HG03108 (cell line): Measurements from ENCODE around the gene PPFIA4.

Source experiments
- ATAC-seq: cut with Tn5 transposase; IDR thresholded peaks from one replicate; pipeline ENCODE4 v1.9.1; 2021; ENCODE audit warnings: moderate library complexity; ENCODE audit not compliant: unreplicated experiment

The PPFIA4 gene

DNA sequence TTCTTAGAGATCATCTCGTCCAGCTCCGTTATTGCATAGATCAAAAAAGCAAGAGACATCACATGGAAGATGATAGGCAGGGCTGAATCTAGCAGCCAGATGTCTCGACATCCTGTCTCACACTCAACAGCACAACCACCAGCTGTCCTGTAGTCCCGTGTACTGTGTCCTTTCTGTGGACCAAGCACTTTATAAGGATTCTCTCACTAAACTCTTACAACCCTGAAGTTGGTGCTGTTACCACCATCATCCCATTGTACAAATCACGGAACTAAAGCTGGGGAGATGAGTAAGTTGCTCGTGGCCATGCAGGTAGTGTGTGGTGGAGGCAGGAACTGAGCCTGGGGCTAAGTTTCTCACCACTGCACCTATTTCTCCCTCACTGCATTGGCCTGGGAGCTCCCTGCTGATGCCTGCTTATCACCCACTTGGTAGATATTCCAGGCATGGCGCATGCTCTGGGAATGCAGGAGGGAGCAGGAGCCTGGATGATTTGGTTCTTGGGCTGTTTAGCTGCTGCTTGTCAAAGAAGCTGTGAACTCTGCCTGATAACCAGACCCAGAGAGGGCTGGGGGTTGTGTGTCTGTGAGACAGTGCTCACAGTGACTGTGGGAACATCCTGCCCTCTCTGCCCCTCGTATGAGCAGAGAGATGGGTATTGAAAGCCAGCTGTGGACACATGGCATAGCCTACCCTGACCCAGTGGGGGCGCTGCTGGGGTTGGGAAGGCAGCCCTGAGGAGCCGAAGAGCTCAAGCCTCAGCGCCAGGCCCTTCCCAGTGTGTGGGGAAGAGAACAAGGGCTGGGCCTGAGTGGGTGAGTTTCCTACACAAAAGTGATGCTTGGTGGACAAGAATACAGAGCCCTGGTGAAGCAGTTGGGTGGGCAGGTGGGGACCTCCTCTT, 13.6 kb downstream of the PPFIA4 start:
- ATAC-seq: no peak

DNA sequence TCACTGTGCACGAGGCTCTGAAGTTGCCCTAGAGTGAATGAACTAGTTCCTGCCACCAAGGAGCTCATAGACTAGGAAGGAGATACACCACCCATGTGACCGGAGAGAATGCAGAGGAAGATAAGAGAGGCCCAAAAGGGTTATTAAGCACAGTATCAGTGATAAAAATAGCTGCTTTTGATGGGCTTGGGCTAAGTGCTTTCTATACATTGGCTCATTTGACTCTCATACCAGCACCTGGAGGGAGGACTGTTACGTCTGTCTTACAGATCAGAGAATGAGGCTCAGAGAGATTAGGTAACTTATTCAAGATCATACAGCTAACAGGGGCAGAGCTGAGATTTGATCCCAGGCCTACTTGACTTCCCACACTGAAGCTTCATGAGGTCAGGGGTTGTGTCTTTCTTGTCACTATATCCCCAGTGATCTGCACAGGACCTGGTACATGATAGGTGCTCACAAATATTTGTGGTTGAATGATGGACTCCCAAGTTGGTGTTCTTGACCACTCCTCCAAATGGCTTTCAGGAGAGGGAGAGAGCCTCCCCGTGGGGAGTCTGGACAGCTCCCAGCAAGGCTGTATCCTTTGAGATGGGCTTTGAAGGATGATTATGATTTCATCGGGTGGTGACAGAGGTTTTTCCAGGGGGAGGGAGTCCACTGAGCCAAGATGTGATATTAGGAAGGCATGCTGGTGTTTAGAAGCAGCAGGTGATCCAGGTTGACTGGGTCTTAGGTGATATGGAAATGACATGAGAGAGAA, 14.4 kb downstream of the PPFIA4 start:
- no peak for ATAC-seq

- no peak for ATAC-seq
Observed at GRCh38 chr1:203041351-203041932, 15.2 kb downstream of the PPFIA4 start.

GRCh38 chr1:203043830-203044545, 17.7 kb downstream of the PPFIA4 start:
- no peak for ATAC-seq

DNA sequence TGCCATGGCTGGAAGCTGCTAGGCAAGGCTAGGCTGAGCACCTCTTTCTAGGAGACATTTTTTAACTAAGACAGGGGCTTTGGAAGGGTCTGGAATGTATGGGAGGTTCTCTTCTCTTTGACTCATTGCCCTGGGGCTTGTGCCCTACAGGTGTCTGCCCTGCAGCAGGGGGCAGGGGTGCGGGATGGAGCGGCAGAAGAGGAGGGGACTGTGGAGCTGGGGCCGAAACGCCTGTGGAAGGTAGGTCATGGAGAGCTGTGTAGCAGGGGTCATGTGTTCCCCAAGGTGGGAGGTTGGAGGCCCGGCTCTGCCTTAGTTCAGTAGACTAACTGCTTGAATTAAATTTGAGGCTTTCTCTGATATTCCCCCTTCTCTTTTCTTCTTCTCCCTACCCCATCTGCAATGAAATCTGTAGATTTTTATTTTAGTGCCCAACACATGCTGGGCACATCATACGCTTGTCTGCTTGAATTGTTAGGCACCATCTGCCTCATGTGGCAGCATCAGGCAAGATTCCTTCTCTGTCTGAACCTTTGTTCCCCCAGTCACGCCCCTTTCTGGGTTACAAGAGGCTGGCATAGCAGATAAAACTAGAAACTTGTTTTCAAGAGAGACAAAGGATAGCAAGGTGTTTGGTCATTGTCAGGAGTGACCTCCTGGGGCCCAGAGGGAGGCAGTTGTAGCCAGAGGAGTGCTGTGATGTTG, 18.4 kb downstream of the PPFIA4 start:
- ATAC-seq: no peak

GRCh38 chr1:203045336-203045735, 19.0 kb downstream of the PPFIA4 start:
- no peak for ATAC-seq

DNA sequence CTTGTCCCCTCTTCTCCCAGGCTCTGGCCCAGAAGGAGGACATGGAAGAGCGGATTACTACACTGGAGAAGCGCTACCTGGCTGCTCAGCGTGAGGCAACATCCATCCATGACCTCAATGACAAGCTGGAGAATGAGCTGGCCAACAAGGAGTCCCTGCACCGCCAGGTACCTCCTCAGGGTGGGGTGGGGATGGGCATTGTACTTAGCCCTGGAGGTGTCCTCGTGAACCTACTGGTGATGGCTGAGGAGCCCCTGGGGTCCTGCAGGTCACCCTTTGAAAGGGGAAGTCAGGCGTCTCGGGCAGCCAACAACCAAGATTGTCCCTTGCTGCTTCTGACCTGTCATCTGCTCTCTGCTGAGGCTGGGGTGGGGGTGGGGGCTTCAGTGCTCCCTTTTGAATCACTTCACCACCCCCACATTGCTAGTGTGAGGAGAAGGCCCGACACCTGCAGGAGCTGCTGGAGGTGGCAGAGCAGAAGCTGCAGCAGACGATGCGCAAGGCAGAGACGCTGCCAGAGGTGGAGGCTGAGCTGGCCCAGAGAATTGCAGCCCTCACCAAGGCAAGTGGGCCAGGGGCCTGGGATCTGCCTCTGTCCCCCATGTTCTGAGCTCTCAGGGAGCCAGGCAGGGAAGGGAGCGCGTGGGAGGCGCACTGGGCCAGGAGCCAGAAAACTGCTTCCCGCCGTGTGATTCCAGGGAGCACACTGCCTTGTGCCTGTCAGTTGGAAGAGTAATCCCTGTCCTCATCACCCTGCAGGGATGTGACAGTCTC, 19.7 kb downstream of the PPFIA4 start:
- ATAC-seq: no peak

GRCh38 chr1:203046984-203047630, 20.8 kb downstream of the PPFIA4 start:
- ATAC-seq: no peak

GRCh38 chr1:203048086-203048485, 21.8 kb downstream of the PPFIA4 start:
- ATAC-seq: no peak

DNA sequence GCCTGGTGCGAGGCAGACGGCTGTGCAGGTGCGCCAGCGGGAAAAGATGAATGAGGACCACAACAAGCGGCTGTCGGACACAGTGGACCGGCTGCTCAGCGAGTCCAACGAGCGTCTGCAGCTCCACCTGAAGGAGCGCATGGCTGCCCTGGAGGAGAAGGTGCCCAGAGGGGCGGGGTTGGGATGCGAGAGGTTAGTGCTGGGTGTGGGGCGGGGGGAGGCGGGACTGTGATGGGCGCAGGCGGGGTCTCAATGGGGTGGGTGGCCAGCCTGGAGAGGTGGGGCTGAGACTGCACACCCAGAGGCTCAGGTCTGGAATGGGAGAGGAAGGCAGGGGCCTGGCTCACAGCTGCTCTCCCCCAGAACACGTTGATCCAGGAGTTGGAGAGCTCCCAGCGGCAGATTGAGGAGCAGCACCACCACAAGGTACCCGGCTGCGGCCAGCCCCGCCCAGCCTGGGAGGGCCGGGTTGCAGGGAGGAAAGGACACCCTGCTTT, 22.3 kb downstream of the PPFIA4 start:
- no peak for ATAC-seq

- ATAC-seq: no peak
Observed at GRCh38 chr1:203049077-203049476, 22.8 kb downstream of the PPFIA4 start.

GRCh38 chr1:203049576-203050180, 23.4 kb downstream of the PPFIA4 start:
- no peak for ATAC-seq

DNA sequence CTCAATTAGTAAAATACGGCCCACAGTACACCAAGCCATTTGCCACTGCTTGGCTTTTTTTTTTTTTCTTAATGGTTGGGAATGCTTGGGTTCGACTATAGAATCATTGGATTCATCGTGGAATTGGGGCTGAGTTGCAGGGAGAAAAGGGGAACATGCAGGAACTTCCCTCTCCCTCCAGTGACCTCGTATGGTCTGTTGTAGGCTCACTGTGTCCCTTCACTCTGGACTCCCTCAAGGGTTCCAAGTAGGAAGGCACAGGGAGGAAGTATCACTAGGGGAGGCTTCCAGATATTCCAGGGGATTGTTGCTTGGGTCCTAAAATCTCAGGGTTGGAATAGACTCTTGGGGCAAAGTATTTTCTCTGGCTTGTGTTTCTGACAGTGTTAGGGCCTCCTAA, 24.5 kb downstream of the PPFIA4 start:
- no peak for ATAC-seq

- no peak for ATAC-seq
Observed at GRCh38 chr1:203051841-203052324, 25.6 kb downstream of the PPFIA4 start.

DNA sequence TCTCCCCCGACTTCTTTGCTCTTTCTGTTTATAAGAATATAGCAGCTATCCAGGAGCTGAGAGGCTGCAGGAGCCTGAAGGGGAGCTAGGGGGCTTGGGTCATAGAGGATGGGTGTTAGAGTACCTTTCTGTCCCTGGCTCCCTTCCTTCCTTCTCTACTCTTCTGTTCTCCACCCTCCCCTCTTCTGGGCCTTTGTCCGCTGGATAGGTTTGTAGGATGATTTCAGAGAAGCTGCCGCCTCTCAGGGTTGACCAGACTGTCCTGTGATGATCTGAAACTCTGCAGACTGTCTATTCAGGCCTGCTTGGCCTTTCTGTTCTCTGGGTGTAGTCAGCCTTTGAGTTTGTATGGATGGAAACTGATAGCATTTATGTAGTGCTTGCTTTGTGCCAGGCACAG, 26.3 kb downstream of the PPFIA4 start:
- ATAC-seq: no peak

DNA sequence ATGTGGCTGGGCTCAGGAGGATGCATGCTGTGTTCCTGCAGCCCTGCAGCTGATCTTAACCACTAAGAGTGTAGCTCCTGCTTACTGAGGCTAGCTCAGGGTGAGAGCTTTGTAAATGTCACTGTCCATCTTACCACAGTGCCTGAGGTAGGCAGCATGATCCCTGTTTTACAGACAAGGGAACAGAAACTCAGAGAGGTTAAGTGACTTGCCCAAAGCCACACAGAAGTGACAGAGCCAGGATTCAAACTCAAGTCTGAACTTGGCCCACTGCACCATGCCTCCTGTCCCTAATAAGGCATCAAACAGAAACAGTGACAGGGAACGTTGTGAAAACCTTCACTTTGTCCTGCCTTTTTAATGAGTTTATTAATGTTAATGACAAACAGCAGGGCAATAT, 27.9 kb downstream of the PPFIA4 start:
- no peak for ATAC-seq

GRCh38 chr1:203054642-203055041, 28.4 kb downstream of the PPFIA4 start:
- no peak for ATAC-seq

DNA sequence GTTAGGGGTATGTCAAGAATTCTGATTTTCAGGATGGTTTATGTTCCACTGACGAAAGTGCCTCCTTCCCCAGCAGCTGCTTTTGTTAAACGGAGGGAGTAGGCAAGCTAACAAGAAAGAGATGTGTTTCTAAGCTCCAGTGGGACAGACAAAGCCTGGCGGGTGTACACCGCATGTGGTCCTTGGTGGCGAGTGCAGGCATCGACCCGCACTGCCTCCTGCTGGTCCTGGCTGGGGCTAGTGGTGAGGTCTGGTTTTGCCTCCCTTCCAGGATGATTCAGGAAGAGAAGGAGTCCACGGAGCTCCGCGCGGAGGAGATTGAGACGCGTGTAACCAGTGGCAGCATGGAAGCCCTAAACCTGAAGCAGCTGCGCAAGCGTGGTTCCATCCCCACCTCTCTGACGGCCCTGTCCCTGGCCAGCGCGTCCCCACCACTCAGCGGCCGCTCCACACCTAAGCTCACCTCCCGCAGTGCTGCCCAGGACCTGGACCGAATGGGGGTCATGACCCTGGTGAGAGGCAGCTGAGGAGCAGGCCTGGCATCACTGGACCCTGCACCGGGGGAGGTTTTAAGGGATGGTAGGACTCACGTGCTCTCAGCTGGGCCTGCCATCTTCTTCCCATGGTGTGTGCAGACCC, 29.0 kb downstream of the PPFIA4 start:
- no peak for ATAC-seq
